ENCODE results near the gene RANBP17. TPM values are rescaled to one million over a fixed set of nuclear protein-coding genes. Genes with fewer than 3 reads are reported as not detected.
"Not testable (repeated sequence)": the region's sequence is repeated elsewhere in the genome, so short reads cannot be mapped to it uniquely, and the experiment has no call there.

Gene RANBP17
- total RNA-seq, 1 experiment from 2014 or later = 6.6 TPM

- DNase-seq (ENCODE audit: low read depth) = no peak
- in situ Hi-C loops (cut with HindIII; ENCODE audit: low pct_unique_long_range_greater_than_20kb, low sequenced_read_pairs) = no loop called here
Measured at GRCh38 chr5:170920196-170920595, 58.4 kb downstream of the RANBP17 start.

- in situ Hi-C loops (cut with HindIII; ENCODE audit: low pct_unique_long_range_greater_than_20kb, low sequenced_read_pairs); DNase-seq (ENCODE audit: low read depth): not testable (repeated sequence)
Measured at GRCh38 chr5:170922331-170922730, 60.5 kb downstream of the RANBP17 start.

- in situ Hi-C loops (cut with HindIII; ENCODE audit: low pct_unique_long_range_greater_than_20kb, low sequenced_read_pairs) = no loop called here
- DNase-seq (ENCODE audit: low read depth) = no peak
Measured at GRCh38 chr5:170923910-170924620, 62.2 kb downstream of the RANBP17 start.

GRCh38 chr5:170935534-170936218 lies 73.9 kb downstream of the RANBP17 start:
- in situ Hi-C loops (cut with HindIII; ENCODE audit: low pct_unique_long_range_greater_than_20kb, low sequenced_read_pairs); DNase-seq (ENCODE audit: low read depth): not testable (repeated sequence)

DNA sequence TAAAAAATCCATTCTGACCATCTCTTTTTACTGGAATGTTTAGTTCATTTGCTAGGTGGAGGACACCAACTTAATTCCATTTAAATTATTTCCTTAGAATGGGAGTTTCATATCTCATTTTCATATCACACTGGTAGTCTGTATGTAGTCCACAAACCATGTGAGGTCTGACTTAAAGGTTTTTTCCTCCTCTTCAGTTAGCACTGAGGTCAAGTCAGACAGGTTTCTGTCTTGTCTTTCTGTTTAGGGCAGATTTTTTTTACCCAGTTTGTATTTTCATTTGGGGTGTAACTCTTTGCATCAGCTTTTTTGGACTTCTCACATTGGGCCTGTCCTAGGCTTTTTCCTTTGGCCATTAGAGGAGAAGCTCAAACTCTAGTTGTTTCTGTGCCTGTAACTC lies 75.3 kb downstream of the RANBP17 start:
- no peak for DNase-seq (ENCODE audit: low read depth)
- in situ Hi-C loops (cut with HindIII; ENCODE audit: low pct_unique_long_range_greater_than_20kb, low sequenced_read_pairs) = no loop called here

GRCh38 chr5:170937914-170938313 lies 76.1 kb downstream of the RANBP17 start:
- no peak for DNase-seq (ENCODE audit: low read depth)
- in situ Hi-C loops (cut with HindIII; ENCODE audit: low pct_unique_long_range_greater_than_20kb, low sequenced_read_pairs) = no loop called here

DNA sequence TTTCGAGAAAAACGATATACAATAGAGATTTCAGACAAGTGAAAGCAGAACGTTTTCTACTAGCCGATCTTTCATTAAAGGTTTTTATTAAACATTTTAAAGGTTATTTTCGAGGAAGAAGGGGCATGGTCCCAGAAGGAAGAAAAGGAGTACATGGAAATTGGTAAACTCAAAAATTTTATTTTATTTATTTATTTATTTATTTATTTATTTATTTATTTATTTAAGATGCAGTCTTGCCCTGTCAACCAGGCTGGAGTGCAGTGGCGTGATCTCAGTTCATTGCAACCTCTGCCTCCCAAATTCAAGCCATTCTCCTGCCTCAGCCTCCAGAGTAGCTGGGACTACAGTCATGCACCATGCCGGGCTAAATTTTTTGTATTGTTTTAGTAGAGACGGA lies 77.4 kb downstream of the RANBP17 start:
- in situ Hi-C loops (cut with HindIII; ENCODE audit: low pct_unique_long_range_greater_than_20kb, low sequenced_read_pairs) = no loop called here
- DNase-seq (ENCODE audit: low read depth) = no peak

- in situ Hi-C loops (cut with HindIII; ENCODE audit: low pct_unique_long_range_greater_than_20kb, low sequenced_read_pairs) = no loop called here
- DNase-seq (ENCODE audit: low read depth) = no peak
Measured at GRCh38 chr5:170941788-170942187, 80.0 kb downstream of the RANBP17 start.

- no peak for DNase-seq (ENCODE audit: low read depth)
- in situ Hi-C loops (cut with HindIII; ENCODE audit: low pct_unique_long_range_greater_than_20kb, low sequenced_read_pairs) = no loop called here
Measured at GRCh38 chr5:170945275-170945674, 83.5 kb downstream of the RANBP17 start.

DNA sequence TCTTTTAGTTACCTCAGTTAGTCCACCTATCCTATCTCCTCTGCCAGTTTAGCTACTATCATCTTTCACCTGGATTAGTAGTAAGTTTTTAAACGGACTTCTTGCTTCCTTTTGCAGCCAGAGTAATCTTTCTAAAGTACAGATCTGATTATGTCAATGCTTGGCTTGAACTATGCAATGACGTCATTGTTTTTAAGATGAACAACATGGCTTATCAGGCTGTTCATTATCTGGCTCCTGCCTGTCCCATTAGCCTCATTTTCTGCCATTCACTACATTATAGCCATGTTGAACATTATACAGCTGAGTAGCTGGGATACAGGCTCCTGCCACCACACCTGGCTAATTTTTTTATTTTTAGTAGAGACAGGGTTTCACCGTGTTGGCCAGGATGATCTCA lies 98.7 kb downstream of the RANBP17 start:
- in situ Hi-C loops (cut with HindIII; ENCODE audit: low pct_unique_long_range_greater_than_20kb, low sequenced_read_pairs) = no loop called here
- DNase-seq (ENCODE audit: low read depth) = no peak

DNA sequence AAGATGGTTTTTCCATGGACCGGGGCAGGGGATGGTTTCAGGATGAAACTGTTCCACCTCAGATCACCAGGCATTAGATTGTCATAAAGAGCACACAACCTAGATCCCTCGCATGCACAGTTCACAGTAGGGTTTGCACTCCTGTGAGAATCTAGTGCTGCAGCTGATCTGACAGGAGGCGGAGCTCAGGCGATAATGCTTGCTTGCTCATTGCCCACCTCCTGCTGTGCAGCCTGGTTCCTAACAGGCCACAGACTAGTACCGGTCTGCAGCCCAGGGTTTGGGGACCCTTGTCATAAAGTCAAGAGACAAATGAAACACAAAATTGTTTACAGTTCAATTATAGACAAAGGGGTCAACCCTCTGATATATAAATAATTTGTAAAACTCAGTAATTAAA lies 101.7 kb downstream of the RANBP17 start:
- DNase-seq (ENCODE audit: low read depth) = no peak
- in situ Hi-C loops (cut with HindIII; ENCODE audit: low pct_unique_long_range_greater_than_20kb, low sequenced_read_pairs) = no loop called here

DNA sequence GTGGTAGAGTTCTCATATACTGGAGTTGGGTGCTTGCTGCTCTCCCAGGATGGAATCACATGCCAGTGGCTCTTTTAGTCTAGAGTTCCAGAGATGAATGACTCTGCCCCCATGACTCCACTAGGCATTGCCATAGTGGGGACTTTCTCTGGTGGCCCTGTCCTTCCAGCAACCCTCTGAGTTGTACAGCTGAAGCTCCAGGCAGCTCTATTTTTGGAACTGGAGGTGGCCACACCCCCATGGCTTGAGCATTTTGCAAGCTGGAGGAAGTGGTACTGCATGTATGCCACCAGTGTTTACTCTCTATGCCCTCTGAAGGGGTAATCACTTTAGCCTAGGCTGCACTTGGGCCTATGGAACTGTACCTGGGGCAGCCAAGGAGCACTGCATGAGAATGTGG lies 112.6 kb downstream of the RANBP17 start:
- in situ Hi-C loops (cut with HindIII; ENCODE audit: low pct_unique_long_range_greater_than_20kb, low sequenced_read_pairs) = no loop called here
- DNase-seq (ENCODE audit: low read depth) = no peak

DNA sequence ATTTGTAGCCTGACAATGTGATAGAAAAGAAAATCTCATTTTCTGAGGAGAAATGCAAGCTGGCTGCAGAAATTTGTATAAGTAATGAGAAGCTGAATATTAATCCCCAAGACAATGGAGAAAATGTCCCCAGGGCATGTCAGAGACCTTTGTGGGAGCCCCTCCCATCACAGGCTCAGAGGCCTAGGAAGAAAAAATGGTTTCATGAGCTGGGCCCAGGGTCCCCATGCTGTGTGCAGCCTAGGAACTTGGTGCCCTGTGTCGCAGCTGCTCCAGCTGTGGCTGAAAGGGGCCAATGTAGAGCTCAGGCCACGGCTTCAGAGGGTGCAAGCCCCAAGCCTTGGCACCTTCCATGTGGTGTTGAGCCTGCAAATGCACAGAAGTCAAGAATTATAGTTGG lies 118.4 kb downstream of the RANBP17 start:
- in situ Hi-C loops (cut with HindIII; ENCODE audit: low pct_unique_long_range_greater_than_20kb, low sequenced_read_pairs) = not testable (repeated sequence)

DNA sequence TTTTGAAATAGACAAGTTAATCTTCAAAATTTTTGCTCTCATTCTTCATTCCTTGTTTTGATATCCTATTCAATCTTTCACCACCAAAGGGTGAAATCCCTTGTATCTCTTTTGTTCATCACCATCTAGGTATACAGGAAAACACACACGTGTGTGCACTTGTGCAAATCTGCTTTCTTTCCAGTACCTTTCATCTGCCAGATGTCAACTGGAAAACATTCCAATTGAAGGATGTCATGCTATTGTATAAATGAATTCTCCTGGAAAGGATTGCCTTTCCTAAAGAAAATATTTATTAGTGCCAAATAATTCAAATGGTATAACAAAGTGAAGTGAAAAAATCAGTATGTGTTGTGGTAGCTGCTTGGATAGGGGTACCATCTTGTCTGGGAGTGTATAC lies 123.7 kb downstream of the RANBP17 start:
- no peak for DNase-seq (ENCODE audit: low read depth)
- in situ Hi-C loops (cut with HindIII; ENCODE audit: low pct_unique_long_range_greater_than_20kb, low sequenced_read_pairs) = no loop called here

More for the DNA sequence above, 118.4 kb downstream of the RANBP17 start:
- DNase-seq (ENCODE audit: low read depth) = not testable (repeated sequence)

DNA sequence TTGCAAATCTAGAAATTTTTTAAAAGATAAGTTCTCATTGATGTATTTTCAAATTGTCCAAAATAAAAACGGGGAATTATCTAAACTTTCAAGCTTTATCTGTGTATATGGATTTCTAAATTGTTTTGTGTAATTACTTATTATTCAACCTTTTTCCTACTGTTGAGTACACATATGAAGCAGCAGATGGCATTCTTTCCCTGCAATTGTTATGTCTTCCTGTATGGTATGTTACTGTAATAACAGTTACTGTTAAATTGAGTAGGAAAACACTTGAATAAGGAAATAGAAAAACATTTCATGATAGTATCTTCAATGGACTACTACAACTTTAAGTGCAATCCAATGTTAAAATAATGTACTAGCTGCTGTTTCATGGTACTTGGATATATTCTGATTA lies 124.8 kb downstream of the RANBP17 start:
- DNase-seq (ENCODE audit: low read depth) = no peak
- in situ Hi-C loops (cut with HindIII; ENCODE audit: low pct_unique_long_range_greater_than_20kb, low sequenced_read_pairs) = no loop called here

DNA sequence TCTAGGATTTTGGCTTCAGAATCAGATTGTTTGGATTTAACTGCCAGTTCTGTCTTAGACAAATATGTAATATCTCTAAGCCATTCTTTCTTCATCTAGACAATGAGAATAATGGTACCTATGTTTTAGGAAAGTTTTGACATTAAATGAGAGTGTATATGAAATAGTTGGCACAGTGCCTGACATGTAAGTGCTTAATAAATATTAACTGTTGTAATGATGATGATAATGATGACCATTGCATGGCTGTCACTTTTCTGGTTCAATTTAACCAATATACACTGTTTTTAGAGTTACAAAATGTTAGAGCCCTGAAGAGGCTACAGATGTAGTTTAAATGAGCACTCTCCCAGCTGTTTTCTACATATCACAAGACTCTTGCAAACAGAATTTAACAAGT lies 131.7 kb downstream of the RANBP17 start:
- in situ Hi-C loops (cut with HindIII; ENCODE audit: low pct_unique_long_range_greater_than_20kb, low sequenced_read_pairs) = no loop called here
- no peak for DNase-seq (ENCODE audit: low read depth)

GRCh38 chr5:171010086-171010485 lies 148.3 kb downstream of the RANBP17 start:
- in situ Hi-C loops (cut with HindIII; ENCODE audit: low pct_unique_long_range_greater_than_20kb, low sequenced_read_pairs) = no loop called here
- DNase-seq (ENCODE audit: low read depth) = no peak

DNA sequence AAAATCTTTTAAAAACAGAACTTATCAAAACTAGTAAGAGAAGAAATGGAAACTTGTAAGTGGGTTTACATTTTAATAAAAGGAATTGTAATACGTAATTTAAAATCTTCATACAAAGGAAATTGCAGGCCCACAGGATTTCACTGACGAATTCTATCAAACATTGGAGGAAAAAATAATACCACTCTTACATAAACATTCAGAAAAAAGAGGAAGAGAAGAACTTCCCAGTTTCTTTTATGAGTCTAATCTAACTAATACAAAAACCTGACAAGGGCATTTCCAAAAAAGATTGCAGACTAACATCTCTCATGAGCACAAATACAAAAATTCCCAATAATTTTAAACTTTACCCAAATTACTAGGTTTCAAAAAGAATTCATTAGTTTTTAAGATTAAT lies 149.0 kb downstream of the RANBP17 start:
- no peak for DNase-seq (ENCODE audit: low read depth)

DNA sequence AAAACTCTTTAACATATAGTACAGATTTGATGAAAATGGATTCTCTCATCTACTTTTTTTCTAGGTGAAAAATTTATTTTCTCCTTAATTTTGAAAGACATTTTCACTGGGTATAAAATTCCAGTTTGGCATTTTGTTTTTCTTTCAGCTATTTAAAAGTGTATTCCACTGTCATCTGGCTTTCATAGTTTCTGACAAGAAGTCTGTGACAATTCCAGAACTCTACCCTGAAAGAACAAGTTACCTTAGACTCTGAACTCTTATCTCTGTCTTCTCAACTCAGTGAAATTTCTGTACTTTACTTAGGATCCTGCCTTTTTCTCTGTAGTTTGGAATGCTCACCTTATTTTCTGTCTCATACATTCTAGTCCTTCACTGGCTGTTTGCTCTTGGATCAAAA lies 161.7 kb downstream of the RANBP17 start:
- in situ Hi-C loops (cut with HindIII; ENCODE audit: low pct_unique_long_range_greater_than_20kb, low sequenced_read_pairs) = no loop called here
- no peak for DNase-seq (ENCODE audit: low read depth)

More for the DNA sequence above, 149.0 kb downstream of the RANBP17 start:
- in situ Hi-C loops (cut with HindIII; ENCODE audit: low pct_unique_long_range_greater_than_20kb, low sequenced_read_pairs) = no loop called here

- in situ Hi-C loops (cut with HindIII; ENCODE audit: low pct_unique_long_range_greater_than_20kb, low sequenced_read_pairs) = no loop called here
Measured at GRCh38 chr5:171024084-171024483, 162.3 kb downstream of the RANBP17 start.

More at GRCh38 chr5:171024084-171024483, 162.3 kb downstream of the RANBP17 start:
- DNase-seq (ENCODE audit: low read depth) = no peak

All from Caki2 (cell line).